OCI-LY1 (cell line): ENCODE data around the gene PLEKHF1.

Source experiments
- CTCF ChIP-seq: fragments of 200-600 bp; sonication (generic), shearing (Covaris generic); IDR thresholded peaks from 2 replicates; pipeline ENCODE4 v1.5.1; 2017; ENCODE audit warnings: mild to moderate bottlenecking, antibody characterized with exemption, low read length, moderate library complexity, mixed read lengths
- EZH2 ChIP-seq: fragments of 200-600 bp; sonication (generic), shearing (Covaris generic); IDR thresholded peaks from 2 replicates; pipeline ENCODE4 v1.8.0; 2017; ENCODE audit warnings: borderline replicate concordance, mixed run types, mild to moderate bottlenecking, antibody characterized with exemption, low read length, moderate library complexity, mixed read lengths

- TF ChIP-seq CTCF (no peak), EZH2 (no peak)
Measured at GRCh38 chr19:29673451-29674371, 8.4 kb downstream of the PLEKHF1 start.
